NCI-H1105 treated with DMSO at 0.1 percent for 48 hours (cell line): Measurements from ENCODE around the gene POGK.

Source experiments
- DNase-seq: peaks from one replicate; lab custom pipeline; 2025; lab: John Stamatoyannopoulos, UW

Gene POGK

DNA sequence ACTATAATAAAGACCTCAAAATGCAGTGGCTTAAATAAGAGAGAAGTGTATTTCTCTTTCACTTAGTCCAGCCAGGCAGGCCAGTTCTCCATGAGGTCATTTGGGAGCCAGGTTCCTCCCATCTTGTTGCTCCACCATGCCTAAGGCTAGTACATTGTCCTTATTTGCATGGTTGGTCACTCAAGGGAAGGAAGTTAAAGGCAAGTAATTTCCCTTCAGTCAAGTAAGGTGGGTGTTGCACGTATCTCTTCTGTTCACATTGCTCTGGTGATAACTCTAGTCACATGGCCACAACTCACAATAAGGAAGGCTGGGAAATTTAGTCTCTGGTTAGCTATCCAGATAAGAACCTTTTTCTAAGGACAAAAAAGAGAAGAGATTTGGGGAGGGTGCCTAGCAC lies 64.0 kb downstream of the POGK start:
- DNase-seq: no peak

GRCh38 chr1:166905136-166905535 lies 65.9 kb downstream of the POGK start:
- no peak for DNase-seq

GRCh38 chr1:166905900-166906299 lies 66.6 kb downstream of the POGK start:
- DNase-seq: no peak
